Activated CD8-positive, alpha-beta T cell treated with anti-CD3 and anti-CD28 coated beads, Interleukin-2, amount 10 ng/mL, durations not matched to agents 7 days and 5 days (primary cell): Measurements from ENCODE around the gene FKBP5. TPM values are rescaled to one million over a fixed set of nuclear protein-coding genes. Genes with fewer than 3 reads are reported as not detected.
A peak's percentile ranks its signal among the peaks of the same experiment; 100 is the strongest.
"Not testable (repeated sequence)": the region's sequence is repeated elsewhere in the genome, so short reads cannot be mapped to it uniquely, and the experiment has no call there.

Experiments
- ATAC-seq: fragments of 150-1000 bp; cut with Tn5 transposase; one replicate; pipeline ENCODE4 v1.10.0; 2021; ENCODE audit warnings: moderate library complexity
- CTCF ChIA-PET: fragments of 350-600 bp; sonication (Branson Sonifier 250); formaldehyde crosslinking; loops from one replicate; lab custom pipeline; 2021; ENCODE audit warnings: antibody characterized with exemption; lab: Charles Lee
- POLR2A ChIA-PET: fragments of 350-600 bp; sonication (Branson Sonifier 250); formaldehyde crosslinking; loops from one replicate; lab custom pipeline; 2021; ENCODE audit warnings: antibody characterized with exemption; lab: Charles Lee
- DNase-seq: peaks from one replicate; pipeline ENCODE4 v3.0.0-alpha.2; 2020
- H3K27ac Mint-ChIP-seq: one replicate; pipeline ENCODE4 v1.8.0; 2021; ENCODE audit warnings: mild to moderate bottlenecking, mixed read lengths
- H3K27me3 Mint-ChIP-seq: one replicate; pipeline ENCODE4 v1.8.0; 2021; ENCODE audit warnings: low read depth, mixed read lengths
- H3K36me3 Mint-ChIP-seq: one replicate; pipeline ENCODE4 v1.8.0; 2021; ENCODE audit warnings: low read depth, mixed read lengths
- H3K4me1 Mint-ChIP-seq: one replicate; pipeline ENCODE4 v1.8.0; 2021; ENCODE audit warnings: low read depth, mixed read lengths
- H3K4me3 Mint-ChIP-seq: one replicate; pipeline ENCODE4 v1.8.0; 2021; ENCODE audit warnings: mild to moderate bottlenecking, mixed read lengths
- H3K9me3 Mint-ChIP-seq: one replicate; pipeline ENCODE4 v1.8.0; 2022; ENCODE audit warnings: mixed read lengths; ENCODE audit not compliant: insufficient read depth
- total RNA-seq, 2 experiments: library from RNA; stranded (reverse); gene quantifications; one replicate each; pipeline ENCODE4 v1.2.3, GENCODE V29; 2021

The FKBP5 gene
- total RNA-seq, result 10 to 100 TPM; 78.7 to 79.5 TPM

DNA sequence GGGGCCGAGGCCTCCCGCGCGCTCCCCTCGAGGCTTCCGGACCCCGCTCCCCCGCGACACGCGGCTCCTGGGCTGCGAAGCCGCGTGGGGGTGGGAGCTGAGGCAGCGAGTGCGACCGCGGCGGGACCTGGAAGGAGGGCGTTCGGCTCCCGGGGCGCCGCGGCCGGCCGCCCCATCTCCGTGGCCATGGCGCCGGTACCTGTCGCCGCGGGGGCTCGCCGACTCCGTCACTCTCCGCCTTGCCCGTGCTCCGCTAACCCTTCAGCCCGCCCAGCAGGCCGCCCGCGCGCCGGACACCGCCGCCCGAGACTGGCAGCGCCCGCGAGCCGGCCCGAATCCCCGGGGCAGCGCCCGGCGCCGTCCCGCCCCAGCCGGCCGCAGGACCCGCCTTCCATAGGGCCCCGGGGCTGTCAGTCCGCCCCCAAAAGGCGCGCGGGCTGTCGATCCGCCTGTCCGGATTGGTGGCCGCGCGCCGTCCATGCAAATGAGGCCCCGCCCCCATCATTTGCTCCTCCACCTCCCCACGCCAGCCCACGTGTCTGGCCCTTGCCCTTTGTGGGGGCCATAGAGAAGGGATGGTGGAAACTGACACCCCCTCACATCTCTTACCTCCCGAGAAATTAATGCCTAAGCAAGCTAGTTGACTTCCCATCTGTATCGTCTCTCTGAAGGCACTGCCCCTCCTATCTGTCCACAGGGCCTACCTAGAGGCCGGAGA, at the start of gene FKBP5:
Gene FKBP5 (minus strand): TSS at position 311 of the 718 bp plus-strand sequence. CDS start 46,091 bp downstream, outside the sequence.
- Mint-ChIP-seq H3K27me3 (no peaks in the 10 kb centered on the region), H3K9me3 (peaks cover 4% of the 10 kb centered on the region), H3K4me3 (peak within 1 kb of the TSS; percentile 87), H3K4me1 (peaks cover 12% of the 10 kb centered on the region), H3K36me3 (peaks cover 7% of the 10 kb centered on the region), H3K27ac (peak within 1 kb of the TSS; percentile 88)
- ChIA-PET CTCF (interaction anchor here (0.7 to 1.9 kb wide), 3 partner anchors 39 to 48 kb away, joined by 3 to 9 read pairs (median 3); partner anchors contain the start of gene ARMC12), POLR2A (interaction anchor here (0.6 to 1.0 kb wide), 5 partner anchors 10 to 65 kb away, joined by 3 to 4 read pairs (median 3); no protein-coding TSS in a partner anchor)
- ATAC-seq (peak; percentile 94), DNase-seq (peak; percentile 92)

DNA sequence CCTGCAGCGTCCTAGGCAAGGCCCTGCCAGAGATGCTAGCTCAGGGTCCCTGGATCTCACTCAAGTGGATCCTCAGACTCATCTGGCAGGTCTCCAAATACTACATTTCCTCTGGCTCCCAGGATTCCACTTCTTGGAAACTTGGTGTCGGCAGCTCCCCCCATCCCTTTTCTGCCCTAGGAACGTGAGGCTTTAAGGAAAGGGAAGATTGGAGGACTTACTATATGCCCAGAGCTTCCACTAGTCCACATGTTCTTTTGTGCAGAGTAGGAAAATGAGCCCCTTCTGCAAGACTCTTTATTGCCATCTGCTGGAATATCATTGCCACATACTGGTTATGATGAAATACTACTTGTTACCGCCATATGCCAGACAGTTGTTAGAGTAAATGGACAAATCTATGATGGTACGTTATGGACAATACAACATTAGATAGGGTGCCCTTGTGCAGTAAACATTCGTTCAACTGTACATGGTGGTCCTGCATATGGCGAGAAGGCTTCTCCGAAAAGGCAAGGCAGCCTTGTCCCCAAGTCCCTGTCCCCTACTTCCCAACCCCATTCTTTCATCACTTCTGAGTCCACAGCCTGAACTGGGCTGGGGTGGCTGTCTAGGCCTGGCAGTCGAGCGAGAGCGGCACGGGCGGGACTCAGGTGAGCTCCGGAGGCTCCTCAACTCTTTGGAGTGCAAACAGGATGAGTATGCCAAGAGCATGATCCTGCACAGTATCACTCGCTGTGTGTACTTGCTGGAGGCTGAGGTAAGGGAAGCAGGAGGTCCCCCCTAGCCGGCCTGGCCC, 48.9 kb upstream of the FKBP5 start:
- no peaks in the 10 kb centered on the region for H3K9me3 Mint-ChIP-seq
- DNase-seq (no peak), ATAC-seq (peak; percentile 76)
- peak overlapping the region; percentile 58 for H3K27ac Mint-ChIP-seq
- peaks cover 39% of the 10 kb centered on the region for H3K4me1 Mint-ChIP-seq
- no peaks in the 10 kb centered on the region for H3K36me3 Mint-ChIP-seq
- H3K4me3 Mint-ChIP-seq, result no peak overlapping the region
- ChIA-PET CTCF (interaction anchor here (0.6 to 10.3 kb wide), 53 partner anchors 9 to 481 kb away, joined by 3 to 259 read pairs (median 8); partner anchors contain the start of genes FKBP5 and RPL10A), POLR2A (interaction anchor here (1.2 to 1.7 kb wide), 3 partner anchors 51 to 214 kb away, joined by 3 to 4 read pairs (median 4); no protein-coding TSS in a partner anchor)
- no peaks in the 10 kb centered on the region for H3K27me3 Mint-ChIP-seq

DNA sequence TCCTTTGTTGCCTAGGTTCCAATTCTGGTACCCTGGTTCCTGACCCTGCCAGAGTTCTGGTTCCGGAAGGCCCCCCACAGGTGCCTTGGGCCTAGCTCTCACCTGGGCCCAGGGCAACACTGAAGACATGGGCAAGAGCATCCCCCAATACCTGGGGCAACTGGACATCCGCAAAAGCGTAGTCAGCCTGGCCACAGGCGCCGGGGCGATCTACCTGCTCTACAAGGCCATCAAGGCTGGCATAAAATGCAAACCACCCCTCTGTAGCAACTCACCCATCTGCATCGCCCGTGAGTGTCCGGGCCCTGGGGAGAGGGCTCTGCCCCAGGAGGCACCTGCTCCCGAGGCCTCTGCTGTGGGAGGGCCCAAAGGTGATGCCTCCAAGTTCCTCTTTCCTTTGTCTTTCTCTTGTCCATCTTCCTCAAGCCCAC, 48.3 kb upstream of the FKBP5 start, which contains the start of gene ARMC12:
Gene ARMC12 (plus strand): TSS at position 51 of the 431 bp plus-strand sequence. CDS start 77 bp downstream, at position 128.
- no peaks in the 10 kb centered on the region for H3K36me3 Mint-ChIP-seq
- peak within 1 kb of the TSS; percentile 58 for H3K27ac Mint-ChIP-seq
- CTCF ChIA-PET, result interaction anchor here (0.6 to 10.3 kb wide), 59 partner anchors 10 to 478 kb away, joined by 3 to 259 read pairs (median 8); partner anchors contain the start of genes FKBP5 and RPL10A
- H3K27me3 Mint-ChIP-seq, result no peaks in the 10 kb centered on the region
- DNase-seq (no peak), ATAC-seq (no peak)
- H3K9me3 Mint-ChIP-seq, result no peaks in the 10 kb centered on the region
- POLR2A ChIA-PET, result interaction anchor here (0.7 to 1.7 kb wide), 7 partner anchors 9 to 266 kb away, joined by 3 to 4 read pairs (median 3); no protein-coding TSS in a partner anchor
- H3K4me1 Mint-ChIP-seq, result peaks cover 44% of the 10 kb centered on the region
- H3K4me3 Mint-ChIP-seq, result no peak within 1 kb of the TSS

DNA sequence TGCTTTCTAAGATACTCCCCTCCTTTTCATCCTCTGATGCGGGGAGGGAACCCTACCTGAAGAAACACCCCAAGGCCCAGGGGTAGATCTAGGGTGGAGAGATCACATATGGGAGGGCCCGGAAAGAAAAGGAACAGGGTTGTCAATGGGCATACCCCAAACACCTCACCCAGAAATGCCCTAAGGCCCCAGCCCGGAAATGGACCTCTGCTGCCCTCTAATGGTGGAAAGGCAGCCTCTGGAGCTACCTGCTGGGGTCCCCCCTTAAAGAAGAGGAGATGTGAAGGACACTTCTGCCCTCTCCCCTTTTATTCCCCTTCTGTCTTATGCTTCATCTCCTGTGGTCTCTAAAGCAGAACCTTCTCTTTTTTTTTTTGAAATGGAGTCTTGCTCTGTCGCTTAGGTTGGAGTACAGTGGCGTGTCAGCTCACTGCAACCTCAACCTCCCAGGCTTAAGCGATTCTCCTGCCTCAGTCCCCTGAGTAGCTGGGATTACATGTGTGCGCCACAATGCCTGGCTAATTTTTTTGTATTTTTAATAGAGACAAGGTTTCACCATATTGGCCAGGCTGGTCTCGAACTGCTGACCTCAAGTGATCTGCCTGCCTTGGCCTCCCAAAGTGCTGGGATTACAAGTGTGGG, 47.7 kb upstream of the FKBP5 start:
- peak; percentile 29 for ATAC-seq
- peak; percentile 89 for DNase-seq
- Mint-ChIP-seq H3K9me3 (no peaks in the 10 kb centered on the region), H3K27ac (no peak overlapping the region), H3K4me3 (no peak overlapping the region), H3K27me3 (no peaks in the 10 kb centered on the region), H3K36me3 (no peaks in the 10 kb centered on the region), H3K4me1 (peaks cover 46% of the 10 kb centered on the region)
- ChIA-PET CTCF (interaction anchor here (0.7 to 10.3 kb wide), 52 partner anchors 10 to 443 kb away, joined by 3 to 259 read pairs (median 9); partner anchors contain the start of genes FANCE, FKBP5 and RPL10A), POLR2A (interaction anchor here (0.7 to 1.7 kb wide), 8 partner anchors 8 to 266 kb away, joined by 3 to 4 read pairs (median 3); partner anchors contain the start of gene FKBP5)

DNA sequence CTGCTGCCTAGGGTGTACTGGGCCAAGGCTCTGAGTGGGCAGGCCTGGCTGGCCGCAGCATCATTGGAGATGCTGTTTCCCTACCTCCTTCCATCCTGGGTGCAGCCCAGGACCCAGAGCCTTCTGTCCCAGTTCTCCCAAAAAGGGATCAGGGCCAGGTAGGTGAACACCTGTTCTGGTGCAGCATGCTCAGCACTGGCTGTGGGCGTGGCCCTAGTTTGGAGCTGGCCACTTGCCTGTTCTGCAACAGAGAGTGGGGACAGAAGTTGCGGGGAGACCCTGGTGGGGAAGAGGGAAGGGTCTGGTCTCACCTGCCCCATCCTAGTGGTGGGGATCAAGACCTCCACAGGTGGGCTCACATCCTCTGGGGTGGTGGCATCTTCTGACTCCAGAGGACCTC, 46.7 kb upstream of the FKBP5 start:
- H3K4me3 Mint-ChIP-seq, result no peak overlapping the region
- no peaks in the 10 kb centered on the region for H3K36me3 Mint-ChIP-seq
- ChIA-PET CTCF (interaction anchor here (0.8 to 10.3 kb wide), 33 partner anchors 9 to 442 kb away, joined by 3 to 259 read pairs (median 16); partner anchors contain the start of genes FANCE and FKBP5), POLR2A (interaction anchor here (1.1 to 1.2 kb wide), 2 partner anchors 47 to 133 kb away, joined by 3 read pairs; partner anchors contain the start of gene FKBP5)
- ATAC-seq, result no peak
- no peaks in the 10 kb centered on the region for H3K27me3 Mint-ChIP-seq
- H3K27ac Mint-ChIP-seq, result no peak overlapping the region
- DNase-seq, result no peak
- peaks cover 53% of the 10 kb centered on the region for H3K4me1 Mint-ChIP-seq
- no peaks in the 10 kb centered on the region for H3K9me3 Mint-ChIP-seq

DNA sequence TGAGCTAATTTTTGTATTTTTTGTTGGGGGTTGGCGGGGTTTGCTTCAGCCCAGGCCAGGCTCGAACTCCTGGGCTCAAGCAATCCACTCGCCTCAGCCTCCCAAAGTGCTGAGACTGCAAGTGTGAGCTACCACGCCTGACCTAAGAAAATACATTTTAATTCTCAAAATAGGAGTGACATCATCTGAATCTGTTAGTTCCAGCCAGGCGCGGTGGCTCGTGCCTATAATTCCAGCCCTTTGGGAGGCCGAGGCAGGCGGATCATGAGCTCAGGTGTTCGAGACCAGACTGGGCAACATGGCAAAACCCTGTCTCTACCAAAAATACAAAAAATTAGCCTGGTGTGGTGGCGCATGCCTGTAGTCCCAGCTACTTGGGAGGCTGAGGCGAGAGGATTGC, 45.6 kb upstream of the FKBP5 start:
- H3K27ac Mint-ChIP-seq, ATAC-seq, H3K4me3 Mint-ChIP-seq, H3K36me3 Mint-ChIP-seq, H3K27me3 Mint-ChIP-seq, DNase-seq, H3K9me3 Mint-ChIP-seq: not testable (repeated sequence)
- H3K4me1 Mint-ChIP-seq, result peaks cover 64% of the 10 kb centered on the region
- POLR2A ChIA-PET, result interaction anchor here (1.1 kb wide), 1 partner anchor 132 kb away, joined by 3 read pairs; no protein-coding TSS in a partner anchor
- CTCF ChIA-PET, result interaction anchor here (0.7 to 10.3 kb wide), 12 partner anchors 29 to 212 kb away, joined by 3 to 259 read pairs (median 9); partner anchors contain the start of gene FKBP5

DNA sequence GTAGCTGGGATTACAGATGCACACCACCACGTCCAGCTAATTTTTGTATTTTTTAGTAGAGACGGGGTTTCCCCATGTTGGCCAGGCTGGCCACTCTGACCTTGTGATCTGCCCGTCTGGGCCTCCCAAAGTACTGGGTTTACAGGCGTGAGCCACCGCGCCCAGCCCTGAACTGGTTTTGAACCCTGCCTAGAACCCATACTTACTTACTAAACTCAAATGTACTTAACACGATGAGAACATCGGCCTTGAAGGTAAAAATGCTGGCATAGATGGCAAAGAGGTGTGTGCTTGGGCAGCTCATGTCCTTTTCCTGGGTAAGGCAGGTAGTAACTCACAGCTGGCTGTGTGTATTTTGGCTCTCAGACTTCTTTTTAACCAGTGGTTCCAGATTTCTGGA, 44.9 kb upstream of the FKBP5 start:
- Mint-ChIP-seq H3K4me1 (peaks cover 71% of the 10 kb centered on the region), H3K36me3 (no peaks in the 10 kb centered on the region), H3K27me3 (no peaks in the 10 kb centered on the region), H3K9me3 (no peaks in the 10 kb centered on the region), H3K27ac (no peak overlapping the region), H3K4me3 (no peak overlapping the region)
- CTCF ChIA-PET, result interaction anchor here (0.9 to 10.3 kb wide), 13 partner anchors 14 to 282 kb away, joined by 3 to 259 read pairs (median 7); partner anchors contain the start of gene FANCE
- ATAC-seq (no peak), DNase-seq (no peak)
- POLR2A ChIA-PET, result interaction anchor here (1.0 to 2.5 kb wide), 2 partner anchors 15 to 130 kb away, joined by 3 to 9 read pairs; no protein-coding TSS in a partner anchor

DNA sequence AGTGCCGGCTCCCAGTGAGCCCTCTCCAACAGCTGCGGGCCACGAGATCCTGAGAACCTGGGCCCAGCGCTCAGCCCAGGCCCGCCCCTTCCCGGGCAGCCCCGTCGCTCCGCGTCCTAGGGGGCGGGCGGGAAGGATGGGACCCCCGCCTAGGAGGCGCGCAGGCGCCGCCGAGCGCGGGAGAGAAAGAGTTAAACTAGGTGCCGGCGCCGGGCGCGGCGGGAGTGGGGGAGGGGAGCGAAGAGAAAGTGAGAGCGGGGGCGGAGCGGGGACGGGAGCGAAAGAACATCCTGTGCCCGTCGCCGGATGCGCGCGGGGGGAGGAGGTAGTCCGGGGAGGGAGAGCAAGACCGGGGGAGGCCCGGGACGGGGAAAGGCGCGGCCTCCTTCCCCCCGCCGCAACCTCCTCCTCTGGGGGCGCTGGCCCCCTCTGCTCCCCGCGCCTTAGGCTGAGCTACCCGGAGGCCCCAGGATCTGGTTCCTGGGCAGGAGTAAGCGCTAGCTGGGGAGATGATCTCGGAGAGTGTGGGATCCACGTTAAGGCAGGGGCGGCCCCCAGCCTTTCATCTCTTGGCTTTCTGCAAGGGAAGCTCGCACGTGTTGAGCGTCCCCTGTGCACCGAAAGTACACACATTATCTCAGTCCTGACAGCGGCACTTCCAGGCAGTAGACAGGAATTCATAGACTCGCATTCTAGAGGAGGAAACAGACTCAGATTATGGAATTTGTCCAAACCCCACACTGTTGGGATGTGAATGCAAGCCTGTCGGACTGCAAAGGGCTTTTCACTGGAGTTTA, 43.2 kb upstream of the FKBP5 start:
- no peaks in the 10 kb centered on the region for H3K36me3 Mint-ChIP-seq
- ATAC-seq, result peak; percentile 63
- H3K4me3 Mint-ChIP-seq, result peak overlapping the region; percentile 85
- POLR2A ChIA-PET, result interaction anchor here (0.7 to 2.5 kb wide), 13 partner anchors 12 to 148 kb away, joined by 3 to 9 read pairs (median 3); no protein-coding TSS in a partner anchor
- peak; percentile 98 for DNase-seq
- no peaks in the 10 kb centered on the region for H3K27me3 Mint-ChIP-seq
- CTCF ChIA-PET, result interaction anchor here (0.7 to 10.3 kb wide), 14 partner anchors 12 to 209 kb away, joined by 3 to 259 read pairs (median 6); no protein-coding TSS in a partner anchor
- H3K9me3 Mint-ChIP-seq, result no peaks in the 10 kb centered on the region
- peaks cover 77% of the 10 kb centered on the region for H3K4me1 Mint-ChIP-seq
- peak overlapping the region; percentile 99 for H3K27ac Mint-ChIP-seq

DNA sequence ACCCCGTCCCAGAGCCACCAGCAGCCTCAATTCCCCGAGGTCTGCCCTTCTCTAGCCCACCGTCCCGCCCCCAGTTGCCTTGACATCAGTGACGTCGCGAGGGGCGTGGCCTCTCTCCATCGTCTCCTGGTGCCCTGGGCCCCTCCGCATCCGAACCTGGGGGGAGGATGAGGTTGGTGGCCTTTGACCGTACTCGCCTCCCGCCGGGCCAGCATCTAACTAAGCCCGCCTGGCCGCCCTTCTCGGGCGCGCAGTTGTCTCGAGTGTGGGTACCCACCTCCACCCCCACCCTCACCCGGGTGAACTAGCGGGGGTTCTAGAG, 42.7 kb upstream of the FKBP5 start:
- H3K27ac Mint-ChIP-seq, result peak overlapping the region; percentile 99
- ATAC-seq (peak; percentile 48), DNase-seq (peak; percentile 98)
- ChIA-PET CTCF (interaction anchor here (1.4 to 10.3 kb wide), 5 partner anchors 13 to 179 kb away, joined by 4 to 259 read pairs (median 7); no protein-coding TSS in a partner anchor), POLR2A (interaction anchor here (0.8 to 2.5 kb wide), 9 partner anchors 11 to 92 kb away, joined by 3 to 9 read pairs (median 3); no protein-coding TSS in a partner anchor)
- H3K27me3 Mint-ChIP-seq, result no peaks in the 10 kb centered on the region
- peak overlapping the region; percentile 85 for H3K4me3 Mint-ChIP-seq
- H3K9me3 Mint-ChIP-seq, result no peaks in the 10 kb centered on the region
- no peaks in the 10 kb centered on the region for H3K36me3 Mint-ChIP-seq
- H3K4me1 Mint-ChIP-seq, result peaks cover 81% of the 10 kb centered on the region
